GM23248 (cell line): ENCODE results near the gene FDXACB1. TPM values are rescaled to one million over a fixed set of nuclear protein-coding genes. Genes with fewer than 3 reads are reported as not detected.

Experiments
- DNase-seq: peaks from one replicate; pipeline ENCODE4 v3.0.0-alpha.2; 2015
- H2AFZ ChIP-seq: fragments of 200-600 bp; sonication (generic); 2 replicates; pipeline ENCODE4 v1.6.1; 2016; ENCODE audit warnings: antibody characterized with exemption
- H3F3A ChIP-seq: fragments of 200-600 bp; sonication (generic); 2 replicates; pipeline ENCODE4 v1.6.1; 2016; ENCODE audit warnings: mild to moderate bottlenecking, antibody characterized with exemption, mixed run types; ENCODE audit not compliant: insufficient read depth
- H3K27ac ChIP-seq: fragments of 200-600 bp; sonication (generic); 2 replicates; pipeline ENCODE4 v1.5.1; 2016; ENCODE audit warnings: mild to moderate bottlenecking
- H3K27me3 ChIP-seq: fragments of 200-600 bp; sonication (generic); replicated peaks from 2 replicates; pipeline ENCODE4 v1.6.1; 2016; ENCODE audit warnings: mild to moderate bottlenecking; ENCODE audit not compliant: insufficient read depth
- H3K36me3 ChIP-seq: fragments of 200-600 bp; sonication (generic); 2 replicates; pipeline ENCODE4 v1.6.1; 2016; ENCODE audit warnings: low read depth, mild to moderate bottlenecking
- H3K4me1 ChIP-seq: fragments of 200-600 bp; sonication (generic); 2 replicates; pipeline ENCODE4 v1.6.1; 2016; ENCODE audit warnings: mild to moderate bottlenecking; ENCODE audit not compliant: insufficient read depth
- H3K4me2 ChIP-seq: fragments of 200-600 bp; sonication (generic); one replicate; pipeline ENCODE4 v1.6.1; 2016; ENCODE audit warnings: mild to moderate bottlenecking; ENCODE audit not compliant: unreplicated experiment
- H3K4me3 ChIP-seq: fragments of 200-600 bp; sonication (generic); 2 replicates; pipeline ENCODE4 v1.5.1; 2016; ENCODE audit warnings: mild to moderate bottlenecking
- H3K79me2 ChIP-seq: fragments of 200-600 bp; sonication (generic); 2 replicates; pipeline ENCODE4 v1.6.1; 2016; ENCODE audit warnings: mild to moderate bottlenecking; ENCODE audit not compliant: insufficient read depth
- H3K9ac ChIP-seq: fragments of 200-600 bp; sonication (generic); 2 replicates; pipeline ENCODE4 v1.6.1; 2016; ENCODE audit warnings: mild to moderate bottlenecking
- H3K9me2 ChIP-seq: fragments of 200-600 bp; sonication (generic); 2 replicates; pipeline ENCODE4 v1.6.1; 2016; ENCODE audit warnings: mixed run types, mild to moderate bottlenecking, moderate library complexity; ENCODE audit not compliant: insufficient read depth
- H3K9me3 ChIP-seq: fragments of 200-600 bp; sonication (generic); one replicate; pipeline ENCODE4 v1.6.1; 2017; ENCODE audit warnings: low read depth
- H4K20me1 ChIP-seq: fragments of 200-600 bp; sonication (generic); 2 replicates; pipeline ENCODE4 v1.6.0; 2016; ENCODE audit not compliant: insufficient read depth
- EZH2 ChIP-seq: fragments of 200-600 bp; sonication (generic); IDR thresholded peaks from 2 replicates; pipeline ENCODE4 v1.6.1; 2018; ENCODE audit warnings: antibody characterized with exemption, mild to moderate bottlenecking; ENCODE audit not compliant: insufficient read depth, poor library complexity, severe bottlenecking
- EZH2phosphoT487 ChIP-seq: fragments of 200-600 bp; sonication (generic); IDR thresholded peaks from 2 replicates; pipeline ENCODE4 v1.6.1; 2018; ENCODE audit warnings: antibody characterized with exemption, moderate library complexity, mild to moderate bottlenecking, low read depth; ENCODE audit not compliant: insufficient read depth
- WGBS, 2 experiments: methylation state at CpG; one replicate each; pipeline ENCODE4 v1.1.6; 2015 to 2017; ENCODE audit warnings: low lambda C conversion rate in 2 of 2, low coverage in 1 of 2; ENCODE audit errors: missing lambda C conversion rate in 2 of 2; 5-methylcytosine and 5-hydroxymethylcytosine counted together
- in situ Hi-C: fragments of 300-500 bp; cut with MboI; formaldehyde crosslinking; loops from 2 replicates; pipeline ENCODE4 v1.15.0; 2020
- polyA plus RNA-seq: library from polyadenylated mRNA; unstranded; fragments of >200 nt; fragmentation: Nextera tagmentation; extraction: Ambion mirVana; gene quantifications from 2 replicates; pipeline ENCODE4 v1.2.1, GENCODE V29; 2016
- total RNA-seq: library from RNA; depleted of rRNA; stranded (reverse); fragments of >200 nt; shearing (Covaris generic); gene quantifications from 2 replicates; pipeline ENCODE4 v1.2.3, GENCODE V29; 2014

FDXACB1 gene
- total and polyA plus RNA-seq, 2 experiments from 2014 or later: 2.1 to 2.2 TPM

GRCh38 chr11:111838054-111838453, 40.9 kb downstream of the FDXACB1 start:
- Histone ChIP-seq H3K9me3 (no peaks in the 10 kb centered on the region), H3K27me3 (no peaks in the 10 kb centered on the region), H2AFZ (no peak overlapping the region), H3K36me3 (peaks cover 14% of the 10 kb centered on the region; the same call in 1 of the 2 replicates), H3K4me1 (peaks cover 33% of the 10 kb centered on the region), H3K27ac (no peak overlapping the region), H4K20me1 (no peaks in the 10 kb centered on the region), H3K9me2 (no peaks in the 10 kb centered on the region), H3K4me3 (no peak overlapping the region), H3F3A (peaks cover 19% of the 10 kb centered on the region; the same call in 1 of the 2 replicates), H3K4me2 (no peak overlapping the region), H3K79me2 (no peaks in the 10 kb centered on the region), H3K9ac (no peak overlapping the region)
- in situ Hi-C loops: no loop called here
- TF ChIP-seq EZH2 (no peak), EZH2phosphoT487 (no peak)
- 97 to 98% methylated on average over 5 of the region's 5 CpGs for WGBS, 2 experiments
- DNase-seq: no peak

- Histone ChIP-seq H3K4me2 (no peak overlapping the region), H3K9me3 (no peaks in the 10 kb centered on the region), H4K20me1 (no peaks in the 10 kb centered on the region), H3K4me3 (no peak overlapping the region), H3F3A (peaks cover 18% of the 10 kb centered on the region; the same call in 1 of the 2 replicates), H3K27ac (no peak overlapping the region), H2AFZ (no peak overlapping the region), H3K79me2 (no peaks in the 10 kb centered on the region), H3K36me3 (peaks cover 12% of the 10 kb centered on the region; the same call in 1 of the 2 replicates), H3K27me3 (no peaks in the 10 kb centered on the region), H3K9me2 (no peaks in the 10 kb centered on the region), H3K9ac (no peak overlapping the region), H3K4me1 (peaks cover 33% of the 10 kb centered on the region)
- TF ChIP-seq EZH2 (no peak), EZH2phosphoT487 (no peak)
- 97 to 99% methylated on average over 5 of the region's 5 CpGs for WGBS, 2 experiments
- no peak for DNase-seq
- in situ Hi-C loops: no loop called here
Observed at GRCh38 chr11:111837366-111837891, 41.5 kb downstream of the FDXACB1 start.

- Histone ChIP-seq H2AFZ (no peak overlapping the region), H3F3A (peaks cover 11% of the 10 kb centered on the region; the same call in 1 of the 2 replicates), H3K4me2 (no peak overlapping the region), H3K79me2 (no peaks in the 10 kb centered on the region), H3K9me2 (no peaks in the 10 kb centered on the region), H3K9me3 (no peaks in the 10 kb centered on the region), H3K4me3 (no peak overlapping the region), H3K27me3 (no peaks in the 10 kb centered on the region), H3K4me1 (peaks cover 30% of the 10 kb centered on the region), H3K36me3 (peaks cover 12% of the 10 kb centered on the region; the same call in 1 of the 2 replicates), H4K20me1 (no peaks in the 10 kb centered on the region), H3K9ac (no peak overlapping the region), H3K27ac (no peak overlapping the region)
- 95 to 97% methylated on average over 1 of the region's 1 CpG for WGBS, 2 experiments
- DNase-seq: peak; percentile 33
- in situ Hi-C loops: no loop called here
- no peak for TF ChIP-seq EZH2
- no peak for TF ChIP-seq EZH2phosphoT487
Observed at GRCh38 chr11:111836721-111837120, 42.2 kb downstream of the FDXACB1 start.

- TF ChIP-seq EZH2phosphoT487 (no peak), EZH2 (no peak)
- Histone ChIP-seq H3K9me3 (no peaks in the 10 kb centered on the region), H3K9me2 (no peaks in the 10 kb centered on the region), H3K79me2 (no peaks in the 10 kb centered on the region), H3K4me2 (no peak overlapping the region), H3F3A (peaks cover 7% of the 10 kb centered on the region; the same call in 1 of the 2 replicates), H2AFZ (no peak overlapping the region), H4K20me1 (no peaks in the 10 kb centered on the region), H3K4me3 (no peak overlapping the region), H3K9ac (no peak overlapping the region), H3K27me3 (no peaks in the 10 kb centered on the region), H3K36me3 (peaks cover 12% of the 10 kb centered on the region; the same call in 1 of the 2 replicates), H3K27ac (no peak overlapping the region), H3K4me1 (peaks cover 26% of the 10 kb centered on the region)
- DNase-seq: no peak
- WGBS, 2 experiments: 59 to 61% methylated on average over 1 of the region's 1 CpG
- in situ Hi-C loops: no loop called here
Observed at GRCh38 chr11:111836162-111836561, 42.8 kb downstream of the FDXACB1 start.
